IMR-90 (cell line): ENCODE data around the gene SLC22A2. TPM values are rescaled to one million over a fixed set of nuclear protein-coding genes. Genes with fewer than 3 reads are reported as not detected.

Experiments
- ATAC-seq: fragments of 200-7000 bp; cut with Tn5 transposase; 2 replicates; pipeline ENCODE4 v1.9.1; 2020; ENCODE audit warnings: low read depth, mild to moderate bottlenecking, moderate library complexity
- BruUV-seq: library from RNA; stranded (reverse); fragments of 400-500 nt; replicated peaks from 2 replicates; lab custom pipeline; 2021; lab: Mats Ljungman, UMichigan
- CTCF ChIA-PET: fragments of 300-600 bp; formaldehyde crosslinking; extraction: SDS; loops from one replicate; lab custom pipeline; 2021; ENCODE audit warnings: antibody characterized with exemption; lab: Yijun Ruan, JAX
- POLR2A ChIA-PET: fragments of 300-600 bp; sonication (Branson Sonifier 250); formaldehyde crosslinking; loops from one replicate; lab custom pipeline; 2022; ENCODE audit warnings: antibody characterized with exemption; ENCODE audit not compliant: unreplicated experiment; lab: Charles Lee
- DNase-seq: peaks from one replicate; pipeline ENCODE4 v3.0.0; 2013
- H2AFZ ChIP-seq: replicated peaks from 2 replicates; pipeline ENCODE3; 2013; ENCODE audit warnings: low read length, mild to moderate bottlenecking; ENCODE audit not compliant: poor library complexity
- H2AK5ac ChIP-seq: 2 replicates; pipeline ENCODE4 v1.6.1; 2013; ENCODE audit warnings: low read depth, low read length, inconsistent platforms
- H2AK9ac ChIP-seq: replicated peaks from 2 replicates; pipeline ENCODE3; 2013; ENCODE audit warnings: mild to moderate bottlenecking, low read depth, low read length, moderate library complexity; ENCODE audit not compliant: poor library complexity
- H2BK120ac ChIP-seq: 2 replicates; pipeline ENCODE4 v1.6.1; 2013; ENCODE audit warnings: low read depth, low read length, inconsistent platforms
- H2BK15ac ChIP-seq: 3 replicates; pipeline ENCODE4 v1.6.1; 2013; ENCODE audit warnings: low read depth, low read length, inconsistent platforms
- H2BK20ac ChIP-seq: 2 replicates; pipeline ENCODE4 v1.6.1; 2013; ENCODE audit warnings: low read depth, mild to moderate bottlenecking, inconsistent platforms, low read length, moderate library complexity
- H2BK5ac ChIP-seq: 2 replicates; pipeline ENCODE4 v1.6.1; 2013; ENCODE audit warnings: mild to moderate bottlenecking, low read depth, low read length, inconsistent platforms; ENCODE audit not compliant: poor library complexity, severe bottlenecking
- H3K14ac ChIP-seq: replicated peaks from 2 replicates; pipeline ENCODE4 v1.6.1; 2013; ENCODE audit warnings: low read depth, low read length, inconsistent platforms
- H3K18ac ChIP-seq: 2 replicates; pipeline ENCODE4 v1.6.1; 2013; ENCODE audit warnings: low read depth, low read length, control low read depth
- H3K23ac ChIP-seq: 2 replicates; pipeline ENCODE4 v1.6.1; 2013; ENCODE audit warnings: low read depth, low read length, inconsistent platforms
- H3K27ac ChIP-seq: 2 replicates; pipeline ENCODE4 v1.5.1; 2013; ENCODE audit warnings: mild to moderate bottlenecking, control low read depth, low read length; ENCODE audit not compliant: insufficient read depth
- H3K27me3 ChIP-seq: 2 replicates; pipeline ENCODE4 v1.6.1; 2013; ENCODE audit warnings: low read length; ENCODE audit not compliant: control insufficient read depth, insufficient read depth
- H3K36me3 ChIP-seq: 2 replicates; pipeline ENCODE4 v1.6.1; 2013; ENCODE audit warnings: low read length, mixed read lengths; ENCODE audit not compliant: control insufficient read depth, insufficient read depth
- H3K4ac ChIP-seq: 2 replicates; pipeline ENCODE4 v1.6.1; 2013; ENCODE audit warnings: low read depth, low read length, inconsistent platforms
- H3K4me1 ChIP-seq: 2 replicates; pipeline ENCODE4 v1.6.1; 2013; ENCODE audit warnings: low read length, mixed read lengths; ENCODE audit not compliant: control insufficient read depth, insufficient read depth
- H3K4me2 ChIP-seq: 2 replicates; pipeline ENCODE4 v1.6.1; 2013; ENCODE audit warnings: low read depth, mild to moderate bottlenecking, control low read depth, low read length, moderate library complexity
- H3K4me3 ChIP-seq: 2 replicates; pipeline ENCODE4 v1.5.1; 2013; ENCODE audit warnings: low read depth, mild to moderate bottlenecking, control low read depth, low read length, moderate library complexity; ENCODE audit not compliant: insufficient read depth
- H3K56ac ChIP-seq: 2 replicates; pipeline ENCODE4 v1.6.1; 2013; ENCODE audit warnings: low read length, inconsistent platforms; ENCODE audit not compliant: insufficient read depth; ENCODE audit errors: extremely low read depth
- H3K79me1 ChIP-seq, 2 experiments: 2 replicates each; pipeline ENCODE4 v1.6.1; 2013; ENCODE audit warnings: low read length in 2 of 2, inconsistent platforms in 1 of 2, low read depth in 1 of 2
- H3K9ac ChIP-seq: 2 replicates; pipeline ENCODE4 v1.6.1; 2013; ENCODE audit warnings: low read depth, low read length, control low read depth
- H3K9me1 ChIP-seq: 2 replicates; pipeline ENCODE4 v1.6.1; 2013; ENCODE audit warnings: low read length, inconsistent platforms; ENCODE audit not compliant: insufficient read depth
- H3K9me3 ChIP-seq: 2 replicates; pipeline ENCODE4 v1.6.1; 2013; ENCODE audit warnings: low read length; ENCODE audit not compliant: control insufficient read depth, insufficient read depth
- H4K20me1 ChIP-seq: 2 replicates; pipeline ENCODE4 v1.6.1; 2013; ENCODE audit warnings: low read length, inconsistent platforms; ENCODE audit not compliant: insufficient read depth
- H4K5ac ChIP-seq: 2 replicates; pipeline ENCODE4 v1.6.1; 2013; ENCODE audit warnings: mild to moderate bottlenecking, low read depth, low read length, control low read depth
- H4K8ac ChIP-seq, 2 experiments: 2 replicates each; pipeline ENCODE4 v1.6.1; 2013; ENCODE audit warnings: low read depth in 2 of 2, low read length in 2 of 2, control low read depth in 1 of 2, inconsistent platforms in 1 of 2
- H4K91ac ChIP-seq: 2 replicates; pipeline ENCODE4 v1.6.1; 2013; ENCODE audit warnings: low read depth, low read length, inconsistent platforms; ENCODE audit not compliant: insufficient read depth
- MAFK ChIP-seq: IDR thresholded peaks from 2 replicates; pipeline ENCODE4 v1.6.1; 2012; ENCODE audit warnings: low read depth, low read length, improper control_type of control experiment
- WGBS, 2 experiments: methylation state at CpG; one replicate each; pipeline versions ENCODE4 v1.1.5 to v1.1.7; 2013; ENCODE audit warnings: missing lambda C conversion rate in 2 of 2; ENCODE audit not compliant: insufficient read length in 1 of 2; ENCODE audit errors: extremely low coverage in 2 of 2; 5-methylcytosine and 5-hydroxymethylcytosine counted together
- dilution Hi-C: fragments of 300-500 bp; cut with HindIII; formaldehyde crosslinking; loops from one replicate; pipeline ENCODE4 v1.14.3; 2018; ENCODE audit warnings: low sequenced_read_pairs; ENCODE audit not compliant: unreplicated experiment
- in situ Hi-C: fragments of 300-500 bp; cut with MboI; formaldehyde crosslinking; loops from 3 replicates; pipeline ENCODE4 v1.14.3; 2019; ENCODE audit warnings: low sequenced_read_pairs, inconsistent platforms, mixed read lengths
- intact Hi-C: fragments of 100-400 bp; cut with micrococcal nuclease; formaldehyde crosslinking; loops from 2 replicates; pipeline ENCODE4 v1.10.0; 2022
- polyA plus RNA-seq, 3 experiments: library from polyadenylated mRNA; depleted of rRNA; stranded (reverse); fragments of >200 nt; gene quantifications; 2 replicates each; pipeline ENCODE4 v1.2.3, GENCODE V29; 2012; ENCODE audit warnings: low replicate concordance in 1 of 3
- total RNA-seq: library from RNA; depleted of rRNA; stranded (reverse); fragments of >200 nt; gene quantifications from 2 replicates; pipeline ENCODE4 v1.2.3, GENCODE V29; 2012

The SLC22A2 gene
- total and polyA plus RNA-seq, 2 of the 4 experiments (the other 2 are of a cell fraction), result not detected

- Histone ChIP-seq H3K36me3 (no peaks in the 10 kb centered on the region), H4K5ac (no peak overlapping the region), H3K9ac (no peak overlapping the region), H3K14ac (no peak overlapping the region), H3K9me1 (no peaks in the 10 kb centered on the region), H2AK5ac (no peak overlapping the region), H4K91ac (no peak overlapping the region), H2BK5ac (no peak overlapping the region), H3K4me3 (no peak overlapping the region), H3K23ac (no peak overlapping the region), H2BK15ac (no peak overlapping the region), H2AFZ (no peak overlapping the region), H3K4ac (no peak overlapping the region), H2BK20ac (no peak overlapping the region), H4K20me1 (no peaks in the 10 kb centered on the region), H3K27ac (no peak overlapping the region), H3K79me1 (no peaks in the 10 kb centered on the region), H2BK120ac (no peak overlapping the region), H3K4me2 (no peak overlapping the region), H4K8ac (no peak overlapping the region), H3K9me3 (peaks cover 2% of the 10 kb centered on the region; the same call in 1 of the 2 replicates), H2AK9ac (no peak overlapping the region), H3K27me3 (no peaks in the 10 kb centered on the region), H3K4me1 (no peaks in the 10 kb centered on the region), H3K56ac (no peak overlapping the region), H3K18ac (no peak overlapping the region)
- CTCF ChIA-PET, result no interaction called here
- no peak for TF ChIP-seq MAFK
- ATAC-seq (no peak), DNase-seq (no peak)
- in situ Hi-C loops (no loop called here), intact Hi-C loops (no loop called here), dilution Hi-C loops (no loop called here)
- no TSS peak for BruUV-seq
- POLR2A ChIA-PET, result no interaction called here
- WGBS, 2 experiments, result no CpG with 5 or more reads among the region's 1 CpG
These were observed 30.9 kb downstream of the SLC22A2 start for GRCh38 chr6:160227769-160228161.
